ENCODE measurements around the gene ERCC2. TPM values are rescaled to one million over a fixed set of nuclear protein-coding genes. Genes with fewer than 3 reads are reported as not detected.
A peak's percentile ranks its signal among the peaks of the same experiment; 100 is the strongest.

Gene ERCC2
- total RNA-seq (10 to 100 TPM; 17.9 to 19.3 TPM), polyA plus RNA-seq (1 to 10 TPM; 5.1 to 9.2 TPM)

GRCh38 chr19:45370410-45371204 lies at the start of gene ERCC2:
TSS of gene ERCC2 (minus strand) at chr19:45370573. CDS start at chr19:45370540, 33 bp downstream.
- H3K27me3 ChIP-seq (ENCODE audit: insufficient read depth, low read length), result no peaks in the 10 kb centered on the region
- peak within 1 kb of the TSS; percentile 39 to 41 for H3K4me3 ChIP-seq (ENCODE audit: low read length in 2 of 2)
- no peaks in the 10 kb centered on the region for H3K36me3 ChIP-seq (ENCODE audit: insufficient read depth, low read length)
- Mint-ChIP-seq H3K27me3 (no peaks in the 10 kb centered on the region), H3K4me3 (peak within 1 kb of the TSS; percentile 87 to 98 (median 95)), H3K36me3 (no peaks in the 10 kb centered on the region), H3K9me3 (no peaks in the 10 kb centered on the region), H3K27ac (peak within 1 kb of the TSS; percentile 86 to 99 (median 99)), H3K4me1 (peaks cover 4 to 19% (median 12%) of the 10 kb centered on the region in 4 donors)
- CTCF ChIA-PET (ENCODE audit: partially characterized antibody), result interaction anchor here (0.8 to 1.1 kb wide), 3 partner anchors 33 to 114 kb away, joined by 3 read pairs; no protein-coding TSS in a partner anchor
- peak within 1 kb of the TSS; percentile 53 for H3K27ac ChIP-seq (ENCODE audit: low read depth, low read length)
- peaks cover 6% of the 10 kb centered on the region for H3K4me1 ChIP-seq (ENCODE audit: insufficient read depth, low read length)
- POLR2A ChIA-PET (ENCODE audit: partially characterized antibody), result interaction anchor here (1.0 to 2.1 kb wide), 3 partner anchors 32 to 192 kb away, joined by 3 to 5 read pairs (median 3); partner anchors contain the start of genes BLOC1S3 and TRAPPC6A
- no peaks in the 10 kb centered on the region for H3K9me3 ChIP-seq (ENCODE audit: control insufficient read depth in 1 of 2, low read length in 2 of 2)
- DNase-seq, result peak; percentile 99 to 100 (median 99)
- intact Hi-C loops (cut with micrococcal nuclease), result loop anchor here (1.0 kb wide), 1 partner anchor 35 kb away; the partner anchor contains the start of gene PPP1R13L

GRCh38 chr19:45419895-45420294 lies 49.5 kb upstream of the ERCC2 start:
- H3K4me3 Mint-ChIP-seq, result no peak overlapping the region
- ChIA-PET POLR2A (ENCODE audit: partially characterized antibody) (interaction anchor here (0.7 to 1.1 kb wide), 2 partner anchors 20 to 76 kb away, joined by 3 to 4 read pairs; no protein-coding TSS in a partner anchor), CTCF (ENCODE audit: partially characterized antibody) (interaction anchor here (1.2 kb wide), 1 partner anchor 59 kb away, joined by 4 read pairs; no protein-coding TSS in a partner anchor)
- Histone ChIP-seq H3K4me1 (ENCODE audit: insufficient read depth, low read length) (peaks cover 26% of the 10 kb centered on the region), H3K36me3 (ENCODE audit: insufficient read depth, low read length) (peaks cover 3% of the 10 kb centered on the region), H3K27me3 (ENCODE audit: insufficient read depth, low read length) (no peaks in the 10 kb centered on the region), H3K27ac (ENCODE audit: low read depth, low read length) (no peak overlapping the region), H3K9me3 (ENCODE audit: control insufficient read depth in 1 of 2, low read length in 2 of 2) (no peaks in the 10 kb centered on the region), H3K4me3 (ENCODE audit: low read length in 2 of 2) (no peak overlapping the region)
- no peaks in the 10 kb centered on the region for H3K9me3 Mint-ChIP-seq
- H3K4me1 Mint-ChIP-seq, result peaks cover 25 to 40% (median 33%) of the 10 kb centered on the region in 4 donors
- H3K36me3 Mint-ChIP-seq, result peaks cover 4 to 33% of the 10 kb centered on the region in 2 donors
- intact Hi-C loops (cut with micrococcal nuclease), result loop anchor here (5.0 to 10.0 kb wide), 2 partner anchors 162 to 275 kb away; partner anchors contain the start of genes OPA3, QPCTL and SNRPD2
- H3K27ac Mint-ChIP-seq, result no peak overlapping the region
- no peaks in the 10 kb centered on the region for H3K27me3 Mint-ChIP-seq
- no peak for DNase-seq

- ChIA-PET POLR2A (ENCODE audit: partially characterized antibody) (no interaction called here), CTCF (ENCODE audit: partially characterized antibody) (no interaction called here)
- peaks cover 22% of the 10 kb centered on the region for H3K4me1 ChIP-seq (ENCODE audit: insufficient read depth, low read length)
- intact Hi-C loops (cut with micrococcal nuclease), result no loop called here
- no peaks in the 10 kb centered on the region for H3K27me3 Mint-ChIP-seq
- peak overlapping the region in 3 of 7 donors; percentile 24 to 50 (median 31) for H3K27ac Mint-ChIP-seq
- H3K4me3 ChIP-seq (ENCODE audit: low read length in 2 of 2), result no peak overlapping the region
- no peaks in the 10 kb centered on the region for H3K27me3 ChIP-seq (ENCODE audit: insufficient read depth, low read length)
- peaks cover 7 to 34% of the 10 kb centered on the region in 2 donors for H3K36me3 Mint-ChIP-seq
- no peak overlapping the region for H3K27ac ChIP-seq (ENCODE audit: low read depth, low read length)
- DNase-seq, result no peak
- H3K36me3 ChIP-seq (ENCODE audit: insufficient read depth, low read length), result peaks cover 7% of the 10 kb centered on the region
- no peaks in the 10 kb centered on the region for H3K9me3 ChIP-seq (ENCODE audit: control insufficient read depth in 1 of 2, low read length in 2 of 2)
- peaks cover 24 to 36% (median 30%) of the 10 kb centered on the region in 4 donors for H3K4me1 Mint-ChIP-seq
- no peaks in the 10 kb centered on the region for H3K9me3 Mint-ChIP-seq
- no peak overlapping the region for H3K4me3 Mint-ChIP-seq
These were observed 49.0 kb upstream of the ERCC2 start for GRCh38 chr19:45419396-45419795.

- no peaks in the 10 kb centered on the region for H3K9me3 Mint-ChIP-seq
- Histone ChIP-seq H3K36me3 (ENCODE audit: insufficient read depth, low read length) (peaks cover 7% of the 10 kb centered on the region), H3K9me3 (ENCODE audit: control insufficient read depth in 1 of 2, low read length in 2 of 2) (no peaks in the 10 kb centered on the region), H3K27me3 (ENCODE audit: insufficient read depth, low read length) (no peaks in the 10 kb centered on the region), H3K4me3 (ENCODE audit: low read length in 2 of 2) (no peak overlapping the region), H3K4me1 (ENCODE audit: insufficient read depth, low read length) (peaks cover 16% of the 10 kb centered on the region), H3K27ac (ENCODE audit: low read depth, low read length) (no peak overlapping the region)
- intact Hi-C loops (cut with micrococcal nuclease), result no loop called here
- H3K27me3 Mint-ChIP-seq, result no peaks in the 10 kb centered on the region
- DNase-seq, result no peak
- peak overlapping the region in 2 of 7 donors; percentile 50 to 85 for H3K27ac Mint-ChIP-seq
- no peak overlapping the region for H3K4me3 Mint-ChIP-seq
- peaks cover 10 to 36% of the 10 kb centered on the region in 2 donors for H3K36me3 Mint-ChIP-seq
- H3K4me1 Mint-ChIP-seq, result peaks cover 19 to 30% (median 24%) of the 10 kb centered on the region in 4 donors
- ChIA-PET CTCF (ENCODE audit: partially characterized antibody) (no interaction called here), POLR2A (ENCODE audit: partially characterized antibody) (no interaction called here)
These were observed 48.4 kb upstream of the ERCC2 start for GRCh38 chr19:45418802-45419201.

GRCh38 chr19:45417151-45417550 lies 46.8 kb upstream of the ERCC2 start:
- no peak overlapping the region for H3K4me3 ChIP-seq (ENCODE audit: low read length in 2 of 2)
- Mint-ChIP-seq H3K27me3 (no peaks in the 10 kb centered on the region), H3K36me3 (peaks cover 16 to 35% of the 10 kb centered on the region in 2 donors), H3K9me3 (no peaks in the 10 kb centered on the region), H3K4me3 (no peak overlapping the region), H3K4me1 (peaks cover 7 to 17% (median 12%) of the 10 kb centered on the region in 4 donors), H3K27ac (peak overlapping the region in 1 of 7 donors; percentile 17)
- no peak overlapping the region for H3K27ac ChIP-seq (ENCODE audit: low read depth, low read length)
- no peaks in the 10 kb centered on the region for H3K9me3 ChIP-seq (ENCODE audit: control insufficient read depth in 1 of 2, low read length in 2 of 2)
- intact Hi-C loops (cut with micrococcal nuclease), result no loop called here
- DNase-seq, result no peak
- ChIA-PET CTCF (ENCODE audit: partially characterized antibody) (interaction anchor here (1.8 kb wide), 1 partner anchor 62 kb away, joined by 5 read pairs; no protein-coding TSS in a partner anchor), POLR2A (ENCODE audit: partially characterized antibody) (no interaction called here)
- H3K4me1 ChIP-seq (ENCODE audit: insufficient read depth, low read length), result peaks cover 8% of the 10 kb centered on the region
- H3K27me3 ChIP-seq (ENCODE audit: insufficient read depth, low read length), result no peaks in the 10 kb centered on the region
- peaks cover 7% of the 10 kb centered on the region for H3K36me3 ChIP-seq (ENCODE audit: insufficient read depth, low read length)

GRCh38 chr19:45414468-45414867 lies 44.1 kb upstream of the ERCC2 start:
- peaks cover 2 to 11% (median 3%) of the 10 kb centered on the region in 4 donors for H3K4me1 Mint-ChIP-seq
- no peak overlapping the region for H3K4me3 Mint-ChIP-seq
- no peak for DNase-seq
- Histone ChIP-seq H3K27ac (ENCODE audit: low read depth, low read length) (no peak overlapping the region), H3K4me3 (ENCODE audit: low read length in 2 of 2) (no peak overlapping the region), H3K9me3 (ENCODE audit: control insufficient read depth in 1 of 2, low read length in 2 of 2) (no peaks in the 10 kb centered on the region), H3K27me3 (ENCODE audit: insufficient read depth, low read length) (no peaks in the 10 kb centered on the region), H3K4me1 (ENCODE audit: insufficient read depth, low read length) (peaks cover 4% of the 10 kb centered on the region), H3K36me3 (ENCODE audit: insufficient read depth, low read length) (peaks cover 7% of the 10 kb centered on the region)
- ChIA-PET CTCF (ENCODE audit: partially characterized antibody) (interaction anchor here (0.7 to 1.4 kb wide), 3 partner anchors 19 to 67 kb away, joined by 3 to 4 read pairs (median 3); no protein-coding TSS in a partner anchor), POLR2A (ENCODE audit: partially characterized antibody) (interaction anchor here (0.6 kb wide), 1 partner anchor 111 kb away, joined by 3 read pairs; no protein-coding TSS in a partner anchor)
- H3K36me3 Mint-ChIP-seq, result peaks cover 13 to 25% of the 10 kb centered on the region in 2 donors
- H3K9me3 Mint-ChIP-seq, result no peaks in the 10 kb centered on the region
- H3K27me3 Mint-ChIP-seq, result no peaks in the 10 kb centered on the region
- intact Hi-C loops (cut with micrococcal nuclease), result no loop called here
- no peak overlapping the region for H3K27ac Mint-ChIP-seq

- H3K4me1 ChIP-seq (ENCODE audit: insufficient read depth, low read length), result no peaks in the 10 kb centered on the region
- Mint-ChIP-seq H3K27me3 (no peaks in the 10 kb centered on the region), H3K9me3 (peaks cover 0 to 4% (median 0%) of the 10 kb centered on the region in 8 donors), H3K36me3 (peaks cover 13 to 24% of the 10 kb centered on the region in 2 donors), H3K4me1 (peaks cover 0 to under 1% (median 0%) of the 10 kb centered on the region in 4 donors), H3K4me3 (no peak overlapping the region), H3K27ac (peak overlapping the region in 1 of 7 donors; percentile 22)
- no peak overlapping the region for H3K4me3 ChIP-seq (ENCODE audit: low read length in 2 of 2)
- H3K27me3 ChIP-seq (ENCODE audit: insufficient read depth, low read length), result no peaks in the 10 kb centered on the region
- H3K27ac ChIP-seq (ENCODE audit: low read depth, low read length), result no peak overlapping the region
- ChIA-PET POLR2A (ENCODE audit: partially characterized antibody) (interaction anchor here (1.5 kb wide), 1 partner anchor 56 kb away, joined by 6 read pairs; no protein-coding TSS in a partner anchor), CTCF (ENCODE audit: partially characterized antibody) (no interaction called here)
- H3K36me3 ChIP-seq (ENCODE audit: insufficient read depth, low read length), result peaks cover 7% of the 10 kb centered on the region
- no peak for DNase-seq
- intact Hi-C loops (cut with micrococcal nuclease), result no loop called here
- H3K9me3 ChIP-seq (ENCODE audit: control insufficient read depth in 1 of 2, low read length in 2 of 2), result no peaks in the 10 kb centered on the region
These were observed 43.1 kb upstream of the ERCC2 start for GRCh38 chr19:45413497-45413896.
